Prostate gland (tissue), 2 donors: Measurements from ENCODE around the gene DDIT3. TPM values are rescaled to one million over a fixed set of nuclear protein-coding genes. Genes with fewer than 3 reads are reported as not detected.
A peak's percentile ranks its signal among the peaks of the same experiment; 100 is the strongest.

ENCODE experiments used
- DNase-seq: peaks from one replicate; pipeline ENCODE4 v3.0.0-alpha.2; 2019; ENCODE audit warnings: low spot score
- H3K27ac ChIP-seq, 2 donors: fragments of 200-600 bp; sonication (generic); 2 replicates each; pipeline ENCODE4 v1.5.1; 2017 to 2019
- H3K27me3 ChIP-seq: fragments of 200-600 bp; sonication (generic); replicated peaks from 2 replicates; pipeline ENCODE4 v1.5.1; 2019; ENCODE audit not compliant: insufficient read depth
- H3K36me3 ChIP-seq, 2 donors: fragments of 200-600 bp; sonication (generic); 1 replicate in 1 of 2; 2 replicates in 1 of 2; pipeline versions ENCODE4 v1.5.1 to v1.8.1; 2017 to 2019
- H3K4me1 ChIP-seq: fragments of 200-600 bp; sonication (generic); replicated peaks from 2 replicates; pipeline ENCODE4 v1.5.1; 2019
- H3K4me3 ChIP-seq, 2 donors: fragments of 200-600 bp; sonication (generic); 2 replicates each; pipeline ENCODE4 v1.5.1; 2017 to 2019
- H3K9me3 ChIP-seq: fragments of 200-600 bp; sonication (generic); 2 replicates; pipeline ENCODE4 v1.5.1; 2017
- POLR2A ChIP-seq: fragments of 450-650 bp; IDR thresholded peaks from one replicate; pipeline ENCODE4 v1.6.1; 2016; ENCODE audit warnings: antibody characterized with exemption, mild to moderate bottlenecking
- POLR2AphosphoS5 ChIP-seq: sonication (generic); formaldehyde crosslinking; IDR thresholded peaks from one replicate; pipeline ENCODE4 v1.6.1; 2017; ENCODE audit warnings: antibody characterized with exemption
- WGBS: methylation state at CpG from one replicate; pipeline ENCODE4 v1.1.5; 2018; 5-methylcytosine and 5-hydroxymethylcytosine counted together
- intact Hi-C: fragments of 100-400 bp; cut with DNase I; formaldehyde crosslinking; loops from one replicate; pipeline ENCODE4 v1.14.2; 2022
- total RNA-seq, 2 donors: library from RNA; depleted of rRNA; stranded (reverse); fragments of >200 nt; gene quantifications; one replicate each; pipeline ENCODE4 v1.1.0, GENCODE V29; 2016
- TF ChIP-seq, protein P1 (sequence below), 4 experiments: fragments of 200-600 bp in 2 of 4; fragments of 450-650 bp in 2 of 4; sonication (generic) in 2 of 4; IDR thresholded peaks; 1 replicate in 3 of 4; 2 replicates in 1 of 4; pipeline ENCODE4 v1.5.1; 2016 to 2019; ENCODE audit warnings: antibody characterized with exemption in 4 of 4, mild to moderate bottlenecking in 2 of 4, moderate library complexity in 2 of 4

DDIT3 gene
- total RNA-seq, 2 donors from 2014 or later: 39.0 to 51.8 TPM

DNA sequence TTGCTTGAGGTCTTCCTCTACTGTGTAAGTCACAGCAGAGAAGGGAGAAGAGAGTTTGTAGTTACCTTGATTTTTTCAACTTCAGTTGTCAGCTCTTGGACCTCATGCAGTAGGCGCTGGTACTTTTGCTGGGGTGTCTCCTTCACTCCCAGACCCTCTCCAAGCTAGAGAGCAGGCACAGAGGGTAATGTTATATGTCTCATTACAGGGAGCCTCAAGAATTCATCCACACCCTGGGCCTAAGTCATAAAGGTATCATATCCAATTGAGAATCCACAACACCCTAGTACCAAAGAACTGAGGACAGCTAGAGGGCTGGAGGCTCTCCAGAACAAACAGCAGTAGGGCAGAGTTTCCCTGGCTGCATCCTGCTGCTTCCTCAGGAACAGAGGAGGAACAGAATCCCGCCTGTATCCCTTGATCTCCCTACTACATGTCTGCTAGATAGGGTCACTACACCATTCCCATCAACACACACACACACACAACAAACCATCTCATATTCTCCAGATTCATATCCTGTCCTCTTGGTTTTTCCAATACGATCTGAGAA is 14.8 kb upstream of the DDIT3 start:
- no peak overlapping the region for H3K4me3 ChIP-seq
- no peaks in the 10 kb centered on the region for H3K27me3 ChIP-seq
- no peaks in the 10 kb centered on the region for H3K4me1 ChIP-seq
- TF ChIP-seq POLR2AphosphoS5 (no peak), POLR2A (no peak)
- TF ChIP-seq, protein P1, sequence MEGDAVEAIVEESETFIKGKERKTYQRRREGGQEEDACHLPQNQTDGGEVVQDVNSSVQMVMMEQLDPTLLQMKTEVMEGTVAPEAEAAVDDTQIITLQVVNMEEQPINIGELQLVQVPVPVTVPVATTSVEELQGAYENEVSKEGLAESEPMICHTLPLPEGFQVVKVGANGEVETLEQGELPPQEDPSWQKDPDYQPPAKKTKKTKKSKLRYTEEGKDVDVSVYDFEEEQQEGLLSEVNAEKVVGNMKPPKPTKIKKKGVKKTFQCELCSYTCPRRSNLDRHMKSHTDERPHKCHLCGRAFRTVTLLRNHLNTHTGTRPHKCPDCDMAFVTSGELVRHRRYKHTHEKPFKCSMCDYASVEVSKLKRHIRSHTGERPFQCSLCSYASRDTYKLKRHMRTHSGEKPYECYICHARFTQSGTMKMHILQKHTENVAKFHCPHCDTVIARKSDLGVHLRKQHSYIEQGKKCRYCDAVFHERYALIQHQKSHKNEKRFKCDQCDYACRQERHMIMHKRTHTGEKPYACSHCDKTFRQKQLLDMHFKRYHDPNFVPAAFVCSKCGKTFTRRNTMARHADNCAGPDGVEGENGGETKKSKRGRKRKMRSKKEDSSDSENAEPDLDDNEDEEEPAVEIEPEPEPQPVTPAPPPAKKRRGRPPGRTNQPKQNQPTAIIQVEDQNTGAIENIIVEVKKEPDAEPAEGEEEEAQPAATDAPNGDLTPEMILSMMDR (IDR thresholded peaks at IDR 0.05): no peak
- 91% methylated on average over 3 of the region's 3 CpGs for WGBS
- no peak for DNase-seq
- H3K27ac ChIP-seq: no peak overlapping the region
- peaks cover 0 to 10% of the 10 kb centered on the region in 2 donors for H3K36me3 ChIP-seq
- intact Hi-C loops: no loop called here
- no peaks in the 10 kb centered on the region for H3K9me3 ChIP-seq

DNA sequence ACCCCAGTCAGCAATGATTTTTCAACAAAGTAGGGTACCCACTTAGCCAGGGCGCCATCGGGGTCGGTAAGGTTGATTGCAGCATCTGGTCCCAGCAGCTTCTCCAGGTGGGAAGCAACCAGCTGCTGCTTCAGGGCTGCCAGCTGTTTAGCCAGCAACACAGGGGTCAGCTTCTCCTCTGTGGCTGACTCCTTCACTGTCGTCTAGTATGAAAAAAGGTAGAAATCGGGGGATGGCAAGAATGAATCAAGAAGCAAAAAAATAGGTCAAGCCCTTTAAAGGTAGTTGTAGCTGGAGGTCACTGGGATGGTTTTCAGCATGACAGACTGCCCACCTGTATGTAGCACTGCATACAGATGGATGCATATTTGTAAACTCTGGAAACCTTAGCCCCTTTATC is 13.9 kb upstream of the DDIT3 start:
- no peaks in the 10 kb centered on the region for H3K27me3 ChIP-seq
- peaks cover 6 to 10% of the 10 kb centered on the region in 2 donors for H3K36me3 ChIP-seq
- H3K9me3 ChIP-seq: no peaks in the 10 kb centered on the region
- no peak for DNase-seq
- H3K4me1 ChIP-seq: no peaks in the 10 kb centered on the region
- intact Hi-C loops: no loop called here
- WGBS: 94% methylated on average over 5 of the region's 5 CpGs
- TF ChIP-seq POLR2AphosphoS5: no peak
- no peak for TF ChIP-seq POLR2A
- TF ChIP-seq, protein P1 (IDR thresholded peaks at IDR 0.05): no peak
- no peak overlapping the region for H3K4me3 ChIP-seq
- H3K27ac ChIP-seq: no peak overlapping the region

DNA sequence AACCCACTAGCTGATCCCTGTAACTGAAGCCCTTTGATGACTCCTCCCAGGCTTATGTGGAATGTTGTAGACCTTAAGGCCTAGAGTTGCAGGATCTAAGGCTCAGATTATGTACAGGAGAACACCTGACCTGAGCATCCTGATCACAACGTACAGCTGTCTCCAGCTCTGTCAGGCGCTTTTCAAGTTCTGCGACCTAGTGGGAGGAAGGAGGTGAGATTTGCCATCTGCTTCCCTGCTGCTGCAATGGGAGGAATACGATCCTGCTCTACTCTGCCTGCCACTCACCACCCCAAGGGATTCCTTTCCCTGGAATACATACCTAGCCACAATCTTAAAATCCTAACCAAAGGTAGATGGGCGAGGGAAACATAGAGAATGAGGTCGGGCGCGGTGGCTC is 12.8 kb upstream of the DDIT3 start:
- TF ChIP-seq POLR2A (no peak), POLR2AphosphoS5 (no peak)
- Histone ChIP-seq H3K4me1 (no peaks in the 10 kb centered on the region), H3K27me3 (no peaks in the 10 kb centered on the region), H3K4me3 (no peak overlapping the region), H3K36me3 (peaks cover 9 to 10% of the 10 kb centered on the region in 2 donors), H3K9me3 (no peaks in the 10 kb centered on the region), H3K27ac (no peak overlapping the region)
- intact Hi-C loops: no loop called here
- no peak for DNase-seq
- 97% methylated on average over 8 of the region's 8 CpGs for WGBS

DNA sequence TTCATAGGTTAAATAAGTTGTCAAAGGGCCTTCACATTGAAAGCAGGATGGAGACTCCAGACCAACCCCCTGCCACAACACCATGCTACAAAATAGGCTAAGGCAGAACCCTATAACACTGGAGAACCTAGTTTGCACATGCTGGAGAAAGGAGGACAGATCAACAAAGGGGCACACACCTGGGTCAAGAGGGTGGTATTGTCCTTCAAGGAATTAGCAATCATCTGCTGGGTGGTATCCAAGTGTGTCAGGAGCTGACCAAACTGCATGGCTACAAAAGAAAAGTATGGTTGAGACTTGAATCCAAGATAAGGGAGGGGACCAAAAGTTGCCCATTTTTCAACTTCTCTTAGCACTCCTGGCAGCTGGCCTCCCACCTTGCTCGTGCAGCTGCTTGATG is 11.5 kb upstream of the DDIT3 start:
- DNase-seq: no peak
- TF ChIP-seq, protein P1 (IDR thresholded peaks at IDR 0.05): no peak
- no peak for TF ChIP-seq POLR2A
- no peak for TF ChIP-seq POLR2AphosphoS5
- WGBS: 82% methylated on average over 1 of the region's 1 CpG
- peaks cover 9 to 10% of the 10 kb centered on the region in 2 donors for H3K36me3 ChIP-seq
- H3K4me1 ChIP-seq: no peaks in the 10 kb centered on the region
- no peak overlapping the region for H3K4me3 ChIP-seq
- no peak overlapping the region for H3K27ac ChIP-seq
- H3K9me3 ChIP-seq: no peaks in the 10 kb centered on the region
- intact Hi-C loops: no loop called here
- H3K27me3 ChIP-seq: no peaks in the 10 kb centered on the region

DNA sequence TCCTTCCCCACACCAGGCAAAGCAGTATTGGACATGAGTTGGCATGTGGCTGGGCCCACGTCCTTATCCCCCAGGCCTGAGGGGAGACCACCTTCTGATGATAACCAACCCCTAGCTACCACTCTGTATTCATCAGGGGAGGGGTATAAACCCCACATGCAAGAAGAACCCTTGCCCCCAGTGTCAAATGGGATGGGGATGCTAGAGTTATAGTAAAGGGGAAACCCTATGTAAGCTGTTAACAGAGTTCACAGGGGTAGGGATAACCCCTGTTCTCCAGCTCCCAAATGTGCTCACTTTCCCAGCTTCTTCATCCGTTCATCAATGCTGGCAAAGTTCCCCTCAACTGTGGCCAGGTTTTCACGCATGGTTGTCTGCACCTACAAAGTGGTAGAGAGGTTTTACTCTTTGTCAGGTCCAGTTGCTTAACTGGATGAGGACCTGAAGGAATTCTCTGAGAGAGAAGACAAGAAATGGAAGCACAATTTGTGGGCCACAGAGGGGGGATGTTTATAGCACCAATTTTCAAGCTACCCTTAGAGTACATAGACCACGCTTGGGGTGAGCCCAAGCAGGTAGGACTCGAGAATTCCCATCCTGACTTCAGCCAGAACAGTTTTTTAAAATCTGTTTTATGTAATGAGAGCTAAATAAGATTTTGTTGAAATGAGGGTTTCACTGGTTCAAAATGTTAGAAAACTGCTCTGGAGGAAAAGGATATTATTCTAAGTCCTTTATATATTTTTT is 10.3 kb upstream of the DDIT3 start:
- Histone ChIP-seq H3K36me3 (peaks cover 14 to 18% of the 10 kb centered on the region in 2 donors), H3K27ac (peak overlapping the region in 1 of 2 donors; percentile 26), H3K9me3 (no peaks in the 10 kb centered on the region), H3K4me1 (no peaks in the 10 kb centered on the region), H3K4me3 (no peak overlapping the region), H3K27me3 (no peaks in the 10 kb centered on the region)
- DNase-seq: no peak
- intact Hi-C loops: no loop called here
- TF ChIP-seq, protein P1 (IDR thresholded peaks at IDR 0.05): no peak
- TF ChIP-seq POLR2A (no peak), POLR2AphosphoS5 (no peak)
- 86% methylated on average over 5 of the region's 5 CpGs for WGBS
